Measurements from ENCODE around the gene AHSP. TPM values are rescaled to one million over a fixed set of nuclear protein-coding genes. Genes with fewer than 3 reads are reported as not detected.

Gene AHSP
- total and polyA plus RNA-seq, 2 of the 4 experiments (the other 2 are of a cell fraction): not detected

- Histone ChIP-seq H2BK5ac (ENCODE audit: low read depth, low read length, poor library complexity, severe bottlenecking) (no peak overlapping the region), H2AK5ac (ENCODE audit: low read depth, low read length) (no peak overlapping the region), H3K27me3 (ENCODE audit: control insufficient read depth, insufficient read depth, low read length) (peaks cover 7% of the 10 kb centered on the region; the same call in 1 of the 2 replicates), H3K4me1 (ENCODE audit: control insufficient read depth, insufficient read depth, low read length) (peaks cover 6% of the 10 kb centered on the region; the same call in 1 of the 2 replicates), H4K20me1 (ENCODE audit: insufficient read depth, low read length) (peaks cover 3% of the 10 kb centered on the region; the same call in 1 of the 2 replicates), H2BK120ac (ENCODE audit: low read depth, low read length) (no peak overlapping the region), H3K4me3 (ENCODE audit: insufficient read depth, low read depth, low read length) (no peak overlapping the region), H3K36me3 (ENCODE audit: control insufficient read depth, insufficient read depth, low read length) (peaks cover 7% of the 10 kb centered on the region; the same call in 1 of the 2 replicates), H3K9me3 (ENCODE audit: control insufficient read depth, insufficient read depth, low read length) (no peaks in the 10 kb centered on the region), H4K5ac (ENCODE audit: low read depth, low read length) (no peak overlapping the region), H3K18ac (ENCODE audit: low read depth, low read length) (no peak overlapping the region), H3K9ac (ENCODE audit: low read depth, low read length) (no peak overlapping the region), H2BK15ac (ENCODE audit: low read depth, low read length) (no peak overlapping the region), H3K23ac (ENCODE audit: low read depth, low read length) (no peak overlapping the region), H4K8ac (ENCODE audit: low read depth in 2 of 2, low read length in 2 of 2) (no peak overlapping the region), H3K27ac (ENCODE audit: insufficient read depth, low read length) (no peak overlapping the region), H3K56ac (ENCODE audit: extremely low read depth, insufficient read depth, low read length) (no peak overlapping the region), H3K4me2 (ENCODE audit: low read depth, low read length) (no peak overlapping the region), H3K14ac (replicated peaks; ENCODE audit: low read depth, low read length) (no peak overlapping the region), H4K91ac (ENCODE audit: insufficient read depth, low read depth, low read length) (no peak overlapping the region), H2AFZ (replicated peaks; ENCODE audit: low read length, poor library complexity) (no peak overlapping the region), H3K4ac (ENCODE audit: low read depth, low read length) (no peak overlapping the region), H3K9me1 (ENCODE audit: insufficient read depth, low read length) (peaks cover 4% of the 10 kb centered on the region), H2BK20ac (ENCODE audit: low read depth, low read length) (no peak overlapping the region), H2AK9ac (replicated peaks; ENCODE audit: low read depth, low read length, poor library complexity) (no peak overlapping the region), H3K79me1 (ENCODE audit: low read depth in 1 of 2, low read length in 2 of 2) (no peaks in the 10 kb centered on the region)
- in situ Hi-C loops (cut with MboI; ENCODE audit: low sequenced_read_pairs) (no loop called here), dilution Hi-C loops (cut with HindIII; ENCODE audit: low sequenced_read_pairs, unreplicated experiment) (no loop called here), intact Hi-C loops (cut with micrococcal nuclease) (no loop called here)
- BruUV-seq (replicated peaks): no TSS peak
- ChIA-PET POLR2A (ENCODE audit: unreplicated experiment) (no interaction called here), CTCF (no interaction called here)
- ATAC-seq (ENCODE audit: low read depth) (no peak), DNase-seq (no peak)
- TF ChIP-seq USF2 (IDR thresholded peaks at IDR 0.05; ENCODE audit: low read depth, low read length) (no peak), NFE2L2 (IDR thresholded peaks at IDR 0.05; ENCODE audit: low read depth, low read length) (no peak), CHD1 (IDR thresholded peaks at IDR 0.05; ENCODE audit: low read depth, low read length) (no peak), MXI1 (IDR thresholded peaks at IDR 0.05; ENCODE audit: borderline replicate concordance, low read depth, low read length) (no peak)
- WGBS, 2 experiments (ENCODE audit: extremely low coverage in 2 of 2, insufficient read length in 1 of 2): no CpG with 5 or more reads among the region's 17 CpGs
These were observed 42.1 kb upstream of the AHSP start for GRCh38 chr16:31485571-31485970.
